Colonic mucosa (tissue), 4 donors: ENCODE measurements around the gene MT2A. TPM values are rescaled to one million over a fixed set of nuclear protein-coding genes. Genes with fewer than 3 reads are reported as not detected.
A peak's percentile ranks its signal among the peaks of the same experiment; 100 is the strongest.

Experiments used
- DNase-seq: peaks from one replicate; pipeline ENCODE4 v3.0.0-alpha.2; 2020
- H3K27ac ChIP-seq: fragments of 200-600 bp; one replicate; pipeline ENCODE4 v1.8.0; 2021
- H3K27me3 ChIP-seq: fragments of 200-600 bp; one replicate; pipeline ENCODE4 v1.8.0; 2021
- H3K36me3 ChIP-seq: fragments of 200-600 bp; one replicate; pipeline ENCODE4 v1.8.0; 2021
- H3K4me1 ChIP-seq: fragments of 200-600 bp; one replicate; pipeline ENCODE4 v1.8.0; 2021; ENCODE audit warnings: mild to moderate bottlenecking
- H3K4me3 ChIP-seq: fragments of 200-600 bp; one replicate; pipeline ENCODE4 v1.8.0; 2021
- H3K9ac ChIP-seq, 2 donors: one replicate each; pipeline ENCODE4 v1.7.0; 2013; ENCODE audit warnings: control low read depth in 2 of 2, low read depth in 2 of 2, low read length in 2 of 2
- H3K9me3 ChIP-seq: fragments of 200-600 bp; one replicate; pipeline ENCODE4 v1.8.0; 2021
- intact Hi-C: fragments of 100-400 bp; cut with DNase I; formaldehyde crosslinking; loops from one replicate; pipeline ENCODE4 v1.14.1; 2022
- total RNA-seq, 2 donors: library from RNA; stranded (reverse); fragmentation: NEBNext Ultra II Directional in 1 of 2; extraction: Animal tissue kit (Norgen Biotek cat#: 25700) in 1 of 2; gene quantifications; one replicate each; pipeline ENCODE4 v1.2.1, GENCODE V29; 2021
- TF ChIP-seq, protein P1 (sequence below): fragments of 200-600 bp; IDR thresholded peaks from one replicate; pipeline ENCODE4 v1.8.0; 2022; ENCODE audit warnings: antibody characterized with exemption, mild to moderate bottlenecking
- donor health status: healthy.
- donor health status: DM: no; HTN: no; CAD: no.
- donor health status: DM: no; HTN: no; CAD: no.

MT2A gene
- total RNA-seq, 2 donors from 2014 or later: 239 to 320 TPM

DNA sequence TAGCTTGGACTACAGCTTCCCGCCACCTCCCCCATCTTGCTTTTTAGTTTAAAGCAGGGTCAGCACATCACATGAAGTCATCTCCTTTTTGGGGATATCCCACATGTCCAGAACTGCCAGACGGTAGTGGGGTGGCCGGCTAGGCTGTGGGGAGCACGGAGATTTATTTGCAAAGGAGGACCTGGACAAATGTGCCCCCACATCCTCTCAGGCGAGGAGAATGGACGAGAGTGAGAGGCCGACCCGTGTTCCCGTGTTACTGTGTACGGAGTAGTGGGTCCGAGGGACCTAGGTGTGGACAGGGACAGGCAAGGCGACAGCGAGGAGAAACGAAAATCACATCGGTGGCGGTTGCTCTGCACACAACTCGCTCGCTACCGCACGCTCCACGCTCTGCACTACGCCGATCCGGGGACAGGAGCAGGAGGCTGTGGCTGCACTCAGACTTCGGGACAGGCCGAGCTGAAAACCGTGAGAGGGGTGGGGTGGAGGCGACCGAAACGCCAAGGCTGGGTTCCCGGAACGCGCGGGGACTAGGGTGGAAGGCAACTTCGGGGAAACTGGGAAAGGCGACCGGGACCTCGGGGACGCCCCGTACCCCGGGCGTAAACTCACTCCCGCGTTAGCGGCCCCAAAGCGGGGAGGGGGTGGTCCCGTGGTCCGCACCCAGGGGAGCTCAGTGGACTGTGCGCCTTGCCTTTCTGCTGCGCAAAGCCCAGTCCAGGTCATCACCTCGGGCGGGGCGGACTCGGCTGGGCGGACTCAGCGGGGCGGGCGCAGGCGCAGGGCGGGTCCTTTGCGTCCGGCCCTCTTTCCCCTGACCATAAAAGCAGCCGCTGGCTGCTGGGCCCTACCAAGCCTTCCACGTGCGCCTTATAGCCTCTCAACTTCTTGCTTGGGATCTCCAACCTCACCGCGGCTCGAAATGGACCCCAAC is 29.7 kb downstream of the MT2A start, which contains the start of gene MT1A:
MT1A (plus strand) TSS at position 853 of the 937 bp plus-strand sequence; CDS start at position 926, 73 bp downstream.
- DNase-seq: peak; percentile 90
- intact Hi-C loops: no loop called here
- Histone ChIP-seq H3K4me1 (no peaks in the 10 kb centered on the region), H3K4me3 (peak within 1 kb of the TSS; percentile 49), H3K9ac (peak within 1 kb of the TSS; percentile 58 to 63), H3K9me3 (no peaks in the 10 kb centered on the region), H3K27me3 (peaks cover 12% of the 10 kb centered on the region), H3K27ac (no peak within 1 kb of the TSS), H3K36me3 (no peaks in the 10 kb centered on the region)
- TF ChIP-seq, protein P1, sequence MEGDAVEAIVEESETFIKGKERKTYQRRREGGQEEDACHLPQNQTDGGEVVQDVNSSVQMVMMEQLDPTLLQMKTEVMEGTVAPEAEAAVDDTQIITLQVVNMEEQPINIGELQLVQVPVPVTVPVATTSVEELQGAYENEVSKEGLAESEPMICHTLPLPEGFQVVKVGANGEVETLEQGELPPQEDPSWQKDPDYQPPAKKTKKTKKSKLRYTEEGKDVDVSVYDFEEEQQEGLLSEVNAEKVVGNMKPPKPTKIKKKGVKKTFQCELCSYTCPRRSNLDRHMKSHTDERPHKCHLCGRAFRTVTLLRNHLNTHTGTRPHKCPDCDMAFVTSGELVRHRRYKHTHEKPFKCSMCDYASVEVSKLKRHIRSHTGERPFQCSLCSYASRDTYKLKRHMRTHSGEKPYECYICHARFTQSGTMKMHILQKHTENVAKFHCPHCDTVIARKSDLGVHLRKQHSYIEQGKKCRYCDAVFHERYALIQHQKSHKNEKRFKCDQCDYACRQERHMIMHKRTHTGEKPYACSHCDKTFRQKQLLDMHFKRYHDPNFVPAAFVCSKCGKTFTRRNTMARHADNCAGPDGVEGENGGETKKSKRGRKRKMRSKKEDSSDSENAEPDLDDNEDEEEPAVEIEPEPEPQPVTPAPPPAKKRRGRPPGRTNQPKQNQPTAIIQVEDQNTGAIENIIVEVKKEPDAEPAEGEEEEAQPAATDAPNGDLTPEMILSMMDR: no peak

DNA sequence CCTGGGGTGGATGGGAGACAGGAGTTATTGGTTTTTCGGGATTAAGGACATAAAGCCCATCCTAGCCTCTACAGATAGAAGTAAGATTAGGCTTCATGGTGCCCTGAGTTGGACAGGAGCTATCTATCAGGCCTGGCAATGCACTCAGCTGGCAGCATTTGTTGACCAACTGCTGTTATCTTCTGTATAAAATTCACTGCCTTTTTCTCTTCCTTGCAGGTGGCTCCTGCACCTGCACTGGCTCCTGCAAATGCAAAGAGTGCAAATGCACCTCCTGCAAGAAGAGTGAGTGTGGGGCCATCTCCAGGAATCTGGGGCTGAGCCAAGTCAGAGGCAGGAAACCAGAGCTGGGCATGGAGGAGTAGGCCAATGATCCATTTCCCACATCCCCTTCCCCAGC is 30.7 kb downstream of the MT2A start:
- no peaks in the 10 kb centered on the region for H3K4me1 ChIP-seq
- no peaks in the 10 kb centered on the region for H3K36me3 ChIP-seq
- no peak overlapping the region for H3K27ac ChIP-seq
- H3K4me3 ChIP-seq: no peak overlapping the region
- DNase-seq: no peak
- H3K9ac ChIP-seq: peak overlapping the region in 1 of 2 donors; percentile 63
- TF ChIP-seq, protein P1: no peak
- peaks cover 12% of the 10 kb centered on the region for H3K27me3 ChIP-seq
- intact Hi-C loops: no loop called here
- H3K9me3 ChIP-seq: no peaks in the 10 kb centered on the region

DNA sequence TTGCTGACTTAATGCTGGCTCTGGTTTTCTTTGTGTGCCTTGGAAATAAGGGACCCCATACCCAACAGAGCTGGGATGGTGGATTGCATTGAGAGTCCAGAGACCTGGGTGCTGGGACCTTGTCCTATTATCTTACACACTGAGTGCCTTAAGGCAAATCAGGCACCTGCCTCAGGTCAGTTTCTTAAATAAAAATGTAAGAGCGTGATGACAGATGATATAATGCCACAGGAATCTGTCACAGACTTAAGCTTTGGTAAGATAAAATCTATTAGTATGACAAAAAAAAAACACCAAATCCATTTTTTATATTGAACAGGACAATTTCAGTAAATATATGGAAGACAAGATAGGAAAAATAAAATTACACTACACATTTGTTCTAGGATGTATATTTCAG is 31.7 kb downstream of the MT2A start:
- H3K27me3 ChIP-seq: peaks cover 7% of the 10 kb centered on the region
- H3K27ac ChIP-seq: no peak overlapping the region
- H3K4me3 ChIP-seq: no peak overlapping the region
- H3K36me3 ChIP-seq: no peaks in the 10 kb centered on the region
- no peaks in the 10 kb centered on the region for H3K4me1 ChIP-seq
- no peaks in the 10 kb centered on the region for H3K9me3 ChIP-seq
- intact Hi-C loops: no loop called here
- DNase-seq: no peak
- H3K9ac ChIP-seq: no peak overlapping the region
- TF ChIP-seq, protein P1: no peak

DNA sequence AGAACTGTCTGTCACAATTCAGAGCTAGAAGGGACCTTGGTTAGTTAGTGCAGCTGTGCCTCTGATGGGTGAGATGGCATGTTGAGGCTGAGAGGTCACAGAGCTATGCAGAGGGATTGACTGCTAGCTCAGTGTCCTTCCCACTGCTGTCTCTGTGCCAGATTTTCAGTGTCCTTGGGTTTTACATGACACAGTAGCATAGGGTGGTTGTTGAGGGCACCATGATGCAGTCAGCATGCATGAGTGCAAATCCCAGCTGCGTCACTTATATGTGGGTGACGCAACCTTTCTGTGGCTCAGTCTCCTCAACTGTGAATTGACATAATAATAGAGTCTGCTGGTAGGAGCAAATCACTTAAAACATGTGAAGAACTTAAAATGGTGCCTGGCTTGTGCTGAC is 32.8 kb downstream of the MT2A start:
- H3K36me3 ChIP-seq: no peaks in the 10 kb centered on the region
- H3K27ac ChIP-seq: no peak overlapping the region
- TF ChIP-seq, protein P1: no peak
- H3K9ac ChIP-seq: no peak overlapping the region
- no peak for DNase-seq
- H3K4me1 ChIP-seq: no peaks in the 10 kb centered on the region
- no peaks in the 10 kb centered on the region for H3K9me3 ChIP-seq
- peaks cover 5% of the 10 kb centered on the region for H3K27me3 ChIP-seq
- intact Hi-C loops: no loop called here
- H3K4me3 ChIP-seq: no peak overlapping the region

DNA sequence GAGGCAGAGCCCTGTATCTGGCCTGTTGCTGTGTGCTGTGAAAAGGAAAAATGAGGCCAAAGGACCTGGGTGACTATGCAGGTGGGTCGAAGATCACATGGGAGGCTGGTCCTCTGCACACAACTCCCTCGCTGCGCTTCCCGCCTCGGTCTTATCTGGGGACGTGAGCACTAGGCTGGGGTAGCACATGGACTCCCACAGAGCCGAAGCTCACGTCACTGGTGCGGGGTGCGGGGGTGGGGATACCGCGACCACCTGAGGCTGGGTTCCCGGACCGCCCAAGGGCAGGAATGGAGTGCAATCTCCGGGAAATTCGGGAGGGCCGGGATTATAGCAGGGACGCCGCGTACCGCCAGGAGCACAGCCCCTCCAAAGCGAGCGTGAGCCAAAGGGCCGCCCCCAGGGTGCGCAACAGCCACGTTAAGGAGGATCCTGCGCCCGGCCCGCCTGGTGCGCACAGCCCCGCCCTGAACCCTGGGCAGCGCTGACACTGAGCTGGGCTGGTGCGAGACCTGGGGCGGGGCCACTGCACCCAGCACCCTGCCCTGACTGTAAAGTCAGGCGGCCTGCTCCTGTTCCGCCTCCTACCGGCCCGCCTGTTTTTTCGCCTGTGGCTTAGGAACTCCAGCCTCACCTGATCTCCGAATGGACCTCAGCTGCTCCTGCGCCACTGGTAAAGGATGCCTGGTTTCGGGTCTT is 34.8 kb downstream of the MT2A start:
- Histone ChIP-seq H3K9ac (peak overlapping the region; percentile 44 to 48), H3K9me3 (no peaks in the 10 kb centered on the region), H3K27ac (no peak overlapping the region), H3K4me1 (no peaks in the 10 kb centered on the region), H3K27me3 (no peaks in the 10 kb centered on the region), H3K4me3 (peak overlapping the region; percentile 19), H3K36me3 (no peaks in the 10 kb centered on the region)
- intact Hi-C loops: no loop called here
- TF ChIP-seq, protein P1: no peak
- peak; percentile 90 for DNase-seq
